PFSK-1 (cell line): ENCODE measurements around the gene CAMTA1.

Experiments used
- FOXP2 ChIP-seq: optimal IDR thresholded peaks from 2 replicates; pipeline ENCODE3; 2011; ENCODE audit warnings: borderline replicate concordance, control low read depth, inconsistent platforms; ENCODE audit not compliant: insufficient read depth; ENCODE audit errors: extremely low read length, extremely low read depth
- POLR2AphosphoS5 ChIP-seq: IDR thresholded peaks from 2 replicates; pipeline ENCODE4 v1.6.1; 2012; ENCODE audit warnings: low read depth, mild to moderate bottlenecking, control low read depth, low read length, moderate library complexity
- SIN3A ChIP-seq: IDR thresholded peaks from 2 replicates; pipeline ENCODE4 v1.6.1; 2012; ENCODE audit warnings: mild to moderate bottlenecking, low read length, moderate library complexity, borderline replicate concordance; ENCODE audit not compliant: insufficient read depth
- TAF1 ChIP-seq: IDR thresholded peaks from 2 replicates; pipeline ENCODE4 v1.6.1; 2012; ENCODE audit warnings: low read length, control low read depth, borderline replicate concordance; ENCODE audit not compliant: insufficient read depth
- TF ChIP-seq, protein P1 (sequence below), 2 experiments: IDR thresholded peaks; 2 replicates each; pipeline versions ENCODE4 v1.6.1 to v1.8.0; 2011 to 2012; ENCODE audit warnings: low read depth in 2 of 2, low read length in 2 of 2, control low read depth in 1 of 2, inconsistent platforms in 1 of 2, mild to moderate bottlenecking in 1 of 2, moderate library complexity in 1 of 2; ENCODE audit not compliant: insufficient read depth in 1 of 2

The CAMTA1 gene

DNA sequence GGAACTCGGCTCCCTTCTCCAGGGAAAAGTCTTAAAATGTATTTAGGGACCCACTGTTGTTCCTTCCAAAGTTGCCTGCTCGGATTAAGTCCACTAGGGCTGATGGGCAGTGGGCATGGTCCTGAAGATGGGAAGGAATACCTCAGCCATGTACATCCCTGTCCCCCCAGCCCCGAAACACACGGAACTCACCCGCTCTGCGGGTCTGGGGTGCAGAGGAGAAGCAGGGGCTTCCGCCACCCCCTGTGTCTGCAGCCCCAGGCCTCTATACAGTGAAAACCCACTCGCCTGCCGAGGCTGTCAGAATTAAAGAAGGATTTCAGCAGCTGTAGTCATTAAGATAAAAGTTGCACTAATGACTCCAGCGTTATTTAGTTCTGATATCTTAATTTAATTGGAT lies 773.2 kb downstream of the CAMTA1 start:
- TF ChIP-seq POLR2AphosphoS5 (no peak), FOXP2 (no peak), TAF1 (no peak), SIN3A (no peak)
- TF ChIP-seq, protein P1, sequence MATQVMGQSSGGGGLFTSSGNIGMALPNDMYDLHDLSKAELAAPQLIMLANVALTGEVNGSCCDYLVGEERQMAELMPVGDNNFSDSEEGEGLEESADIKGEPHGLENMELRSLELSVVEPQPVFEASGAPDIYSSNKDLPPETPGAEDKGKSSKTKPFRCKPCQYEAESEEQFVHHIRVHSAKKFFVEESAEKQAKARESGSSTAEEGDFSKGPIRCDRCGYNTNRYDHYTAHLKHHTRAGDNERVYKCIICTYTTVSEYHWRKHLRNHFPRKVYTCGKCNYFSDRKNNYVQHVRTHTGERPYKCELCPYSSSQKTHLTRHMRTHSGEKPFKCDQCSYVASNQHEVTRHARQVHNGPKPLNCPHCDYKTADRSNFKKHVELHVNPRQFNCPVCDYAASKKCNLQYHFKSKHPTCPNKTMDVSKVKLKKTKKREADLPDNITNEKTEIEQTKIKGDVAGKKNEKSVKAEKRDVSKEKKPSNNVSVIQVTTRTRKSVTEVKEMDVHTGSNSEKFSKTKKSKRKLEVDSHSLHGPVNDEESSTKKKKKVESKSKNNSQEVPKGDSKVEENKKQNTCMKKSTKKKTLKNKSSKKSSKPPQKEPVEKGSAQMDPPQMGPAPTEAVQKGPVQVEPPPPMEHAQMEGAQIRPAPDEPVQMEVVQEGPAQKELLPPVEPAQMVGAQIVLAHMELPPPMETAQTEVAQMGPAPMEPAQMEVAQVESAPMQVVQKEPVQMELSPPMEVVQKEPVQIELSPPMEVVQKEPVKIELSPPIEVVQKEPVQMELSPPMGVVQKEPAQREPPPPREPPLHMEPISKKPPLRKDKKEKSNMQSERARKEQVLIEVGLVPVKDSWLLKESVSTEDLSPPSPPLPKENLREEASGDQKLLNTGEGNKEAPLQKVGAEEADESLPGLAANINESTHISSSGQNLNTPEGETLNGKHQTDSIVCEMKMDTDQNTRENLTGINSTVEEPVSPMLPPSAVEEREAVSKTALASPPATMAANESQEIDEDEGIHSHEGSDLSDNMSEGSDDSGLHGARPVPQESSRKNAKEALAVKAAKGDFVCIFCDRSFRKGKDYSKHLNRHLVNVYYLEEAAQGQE (IDR thresholded peaks at IDR 0.05; ENCODE audit: insufficient read depth in 1 of 2, low read depth in 2 of 2, low read length in 2 of 2) = no peak

DNA sequence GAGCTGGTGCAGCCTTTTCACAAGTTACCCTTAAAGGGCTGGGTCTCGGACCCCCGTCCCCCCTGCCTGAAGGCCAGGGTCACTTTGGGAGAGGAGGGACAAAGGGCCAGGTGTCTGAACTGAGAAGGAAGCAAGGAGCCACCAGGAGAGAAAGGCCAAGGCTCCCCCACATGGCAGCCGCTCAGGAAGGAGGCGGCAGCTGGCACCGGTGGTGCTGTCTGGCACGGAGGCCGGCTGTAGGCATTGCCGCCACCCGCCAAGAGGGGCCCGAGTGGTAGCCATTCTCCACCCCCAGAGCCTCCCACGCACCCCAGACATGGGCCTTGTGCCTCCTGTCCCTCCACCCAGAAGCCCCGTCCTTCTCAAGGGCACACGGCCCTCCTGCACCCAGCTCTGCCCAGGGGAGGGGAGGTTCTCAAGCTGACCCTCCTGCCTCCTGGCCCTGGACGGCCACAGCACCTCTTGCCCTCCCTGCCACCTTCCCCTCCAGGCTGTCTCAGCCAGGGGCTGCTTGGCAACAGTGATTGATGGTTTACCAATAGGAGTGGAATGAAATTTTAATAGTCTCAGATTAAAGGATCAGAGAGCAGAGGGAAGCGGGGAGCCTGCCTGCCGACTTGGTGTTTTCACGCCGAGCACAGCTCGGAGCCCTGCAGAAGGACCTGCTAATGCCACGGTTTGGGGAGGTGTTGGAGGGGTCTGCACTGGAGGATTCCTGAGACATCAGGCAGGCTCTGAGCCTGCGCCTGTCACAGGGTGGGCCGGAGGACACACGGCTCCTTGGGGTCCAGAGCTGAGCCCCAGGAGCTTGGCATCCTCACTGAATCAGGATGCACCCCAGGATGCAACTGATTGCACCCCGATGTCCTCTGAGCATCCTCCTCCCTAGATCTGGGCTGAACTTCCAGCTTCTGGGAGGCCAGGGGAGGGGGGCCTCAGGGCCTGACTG lies 773.9 kb downstream of the CAMTA1 start:
- TF ChIP-seq POLR2AphosphoS5 = no peak
- no peak for TF ChIP-seq TAF1

DNA sequence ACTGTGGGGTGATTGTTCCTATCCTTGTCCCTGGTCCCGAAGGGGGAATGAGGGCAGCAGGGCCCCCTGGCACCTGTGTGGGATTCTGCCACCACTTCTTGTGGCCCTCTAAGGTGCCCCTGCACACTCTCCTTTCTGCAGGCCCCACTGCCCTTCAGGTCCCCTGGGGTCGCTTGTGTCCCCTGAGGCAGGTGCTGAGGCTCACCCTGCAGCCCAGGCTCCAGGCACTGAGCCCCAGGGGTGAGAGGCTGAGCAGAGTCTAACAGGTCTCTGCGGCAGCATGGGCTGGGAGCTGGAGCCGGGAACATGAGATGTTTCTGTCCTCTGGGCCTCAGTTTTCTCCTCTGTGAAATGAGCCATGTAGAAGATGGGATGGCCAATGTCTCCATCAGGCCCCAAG lies 774.9 kb downstream of the CAMTA1 start:
- TF ChIP-seq FOXP2 = no peak
- TF ChIP-seq TAF1 = no peak
- no peak for TF ChIP-seq SIN3A

DNA sequence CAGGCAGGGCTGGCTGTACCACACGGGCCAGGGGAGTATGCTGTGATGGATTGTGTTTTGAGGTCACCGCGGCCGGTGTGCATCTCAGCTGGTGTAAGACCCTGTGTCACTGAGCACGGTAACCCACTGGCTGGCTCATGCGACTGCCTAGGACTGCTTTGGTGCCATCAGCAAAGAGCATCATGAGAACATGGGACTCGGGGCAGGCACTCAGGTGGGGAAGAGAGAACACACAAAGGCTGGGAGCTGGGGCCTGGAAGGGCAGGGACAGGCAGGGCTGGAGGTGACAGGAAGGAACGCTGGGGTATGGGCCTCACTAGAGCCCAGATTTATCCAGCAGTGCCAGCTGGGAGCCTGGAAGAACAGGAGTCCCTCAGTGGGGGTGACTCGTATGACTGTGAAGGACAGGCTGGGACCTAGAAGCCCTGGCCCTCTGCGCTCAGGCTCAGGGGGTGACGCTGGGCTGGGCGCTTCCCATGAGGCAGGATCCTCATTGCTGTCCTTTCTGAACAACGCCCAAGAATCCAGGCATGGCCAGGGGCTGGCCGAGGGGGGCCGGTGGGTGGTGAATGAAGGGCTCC lies 775.4 kb downstream of the CAMTA1 start:
- TF ChIP-seq TAF1 (no peak), POLR2AphosphoS5 (no peak), FOXP2 (no peak), SIN3A (no peak)
- TF ChIP-seq, protein P1 (IDR thresholded peaks at IDR 0.05; ENCODE audit: insufficient read depth in 1 of 2, low read depth in 2 of 2, low read length in 2 of 2) = no peak

DNA sequence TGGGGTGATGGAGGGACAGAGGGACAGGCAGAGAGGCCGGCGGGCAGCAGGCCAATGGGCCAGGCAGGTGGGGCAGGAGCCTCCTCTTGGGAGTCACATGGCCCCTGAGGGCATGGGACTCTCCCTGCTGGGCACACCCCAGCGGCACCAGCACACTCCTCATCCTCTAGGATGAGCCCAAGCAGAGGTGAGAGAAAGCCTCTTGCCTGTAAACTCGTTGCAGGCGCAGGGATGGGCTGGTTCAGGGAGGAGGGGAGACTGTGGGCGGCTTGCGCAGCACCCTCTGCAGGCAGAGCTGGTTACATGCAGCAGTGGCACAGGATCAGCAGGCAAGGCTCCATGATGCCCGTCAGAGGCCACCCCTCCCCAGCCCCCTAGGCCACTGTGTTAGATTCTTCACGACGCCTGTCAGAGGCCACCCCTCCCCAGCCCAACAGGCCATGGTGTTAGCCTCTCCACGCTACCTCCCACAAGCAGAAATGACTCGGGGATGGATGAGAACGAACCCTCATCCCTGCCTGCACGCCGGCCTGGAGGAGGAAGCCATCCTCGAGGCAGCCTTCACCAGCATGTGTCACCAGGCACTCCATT lies 776.2 kb downstream of the CAMTA1 start:
- no peak for TF ChIP-seq POLR2AphosphoS5
- TF ChIP-seq TAF1 = no peak
- TF ChIP-seq, protein P1 (IDR thresholded peaks at IDR 0.05; ENCODE audit: insufficient read depth in 1 of 2, low read depth in 2 of 2, low read length in 2 of 2) = no peak
- TF ChIP-seq SIN3A = no peak
- no peak for TF ChIP-seq FOXP2
